Naive thymus-derived CD4-positive, alpha-beta T cell (primary cell): ENCODE results near the gene RRP7A. TPM values are rescaled to one million over a fixed set of nuclear protein-coding genes. Genes with fewer than 3 reads are reported as not detected.
"Not testable (repeated sequence)": the region's sequence is repeated elsewhere in the genome, so short reads cannot be mapped to it uniquely, and the experiment has no call there.

Experiments
- ATAC-seq: fragments of 150-1000 bp; cut with Tn5 transposase; 2 replicates; pipeline ENCODE4 v1.10.0; 2021; ENCODE audit warnings: mild to moderate bottlenecking, moderate library complexity
- CTCF ChIA-PET: fragments of 350-600 bp; sonication (Branson Sonifier 250); formaldehyde crosslinking; loops from one replicate; lab custom pipeline; 2021; ENCODE audit warnings: antibody characterized with exemption; lab: Charles Lee
- POLR2A ChIA-PET: fragments of 350-600 bp; sonication (Branson Sonifier 250); formaldehyde crosslinking; loops from one replicate; lab custom pipeline; 2021; ENCODE audit warnings: antibody characterized with exemption, inconsistent platforms; lab: Charles Lee
- DNase-seq, 9 donors: peaks; one replicate each; pipeline versions ENCODE4 v3.0.0 to v3.0.0-alpha.2; 2020 to 2022; ENCODE audit warnings: mixed read lengths in 1 of 9
- H3K27ac ChIP-seq: one replicate; pipeline ENCODE4 v1.7.0; 2013; ENCODE audit warnings: mild to moderate bottlenecking, low read depth, low read length, moderate library complexity
- H3K27me3 ChIP-seq, 2 donors: one replicate each; pipeline ENCODE4 v1.7.0; 2013; ENCODE audit warnings: low read length in 2 of 2, mild to moderate bottlenecking in 2 of 2, moderate library complexity in 2 of 2; ENCODE audit not compliant: control insufficient read depth in 2 of 2, insufficient read depth in 2 of 2
- H3K36me3 ChIP-seq, 3 experiments: 1 replicate in 2 of 3; 2 replicates in 1 of 3; pipeline ENCODE4 v1.7.0; 2013; ENCODE audit warnings: low read length in 3 of 3, mild to moderate bottlenecking in 3 of 3, moderate library complexity in 1 of 3; ENCODE audit not compliant: insufficient read depth in 3 of 3, control insufficient read depth in 2 of 3
- H3K4me1 ChIP-seq, 2 donors: one replicate each; pipeline ENCODE4 v1.7.0; 2013; ENCODE audit warnings: low read length in 2 of 2, mild to moderate bottlenecking in 2 of 2, moderate library complexity in 1 of 2; ENCODE audit not compliant: control insufficient read depth in 2 of 2, insufficient read depth in 2 of 2
- H3K4me3 ChIP-seq: 2 replicates; pipeline ENCODE4 v1.7.0; 2013; ENCODE audit warnings: mild to moderate bottlenecking, low read length
- H3K9me3 ChIP-seq, 3 experiments: 1 replicate in 2 of 3; 2 replicates in 1 of 3; pipeline ENCODE4 v1.7.0; 2013; ENCODE audit warnings: low read length in 3 of 3; ENCODE audit not compliant: control insufficient read depth in 2 of 3
- H3K27ac Mint-ChIP-seq, 9 donors: one replicate each; pipeline ENCODE4 v1.8.0; 2020 to 2022; ENCODE audit warnings: mixed read lengths in 9 of 9, mild to moderate bottlenecking in 8 of 9, moderate library complexity in 5 of 9, inconsistent platforms in 2 of 9
- H3K27me3 Mint-ChIP-seq, 5 donors: one replicate each; pipeline ENCODE4 v1.8.0; 2021 to 2022; ENCODE audit warnings: mixed read lengths in 5 of 5, mild to moderate bottlenecking in 1 of 5
- H3K36me3 Mint-ChIP-seq, 5 donors: one replicate each; pipeline ENCODE4 v1.8.0; 2020 to 2022; ENCODE audit warnings: mixed read lengths in 5 of 5, mild to moderate bottlenecking in 3 of 5, inconsistent platforms in 1 of 5
- H3K4me1 Mint-ChIP-seq, 7 donors: one replicate each; pipeline ENCODE4 v1.8.0; 2020 to 2022; ENCODE audit warnings: mixed read lengths in 7 of 7, mild to moderate bottlenecking in 3 of 7, inconsistent platforms in 1 of 7
- H3K4me3 Mint-ChIP-seq, 10 donors: one replicate each; pipeline ENCODE4 v1.8.0; 2020 to 2022; ENCODE audit warnings: mild to moderate bottlenecking in 10 of 10, mixed read lengths in 10 of 10, moderate library complexity in 6 of 10, inconsistent platforms in 2 of 10
- H3K9me3 Mint-ChIP-seq, 11 donors: one replicate each; pipeline ENCODE4 v1.8.0; 2020 to 2022; ENCODE audit warnings: mixed read lengths in 11 of 11, mild to moderate bottlenecking in 4 of 11, inconsistent platforms in 1 of 11, moderate library complexity in 1 of 11
- intact Hi-C, 2 donors: fragments of 100-400 bp; cut with micrococcal nuclease; formaldehyde crosslinking; loops; one replicate each; pipeline ENCODE4 v1.15.1; 2023
- polyA plus RNA-seq, 2 donors: library from polyadenylated mRNA; unstranded; fragments of 300-500 nt; fragmentation: Illumina TruSeq; gene quantifications; one replicate each; pipeline ENCODE4 v1.2.3, GENCODE V29; 2021
- total RNA-seq, 6 experiments: library from RNA in 5 of 6; stranded (reverse) in 5 of 6; gene quantifications; 1 replicate in 5 of 6; 2 replicates in 1 of 6; pipeline ENCODE4 v1.2.3 and lab custom pipeline; 2021 to 2026

Gene RRP7A
- total and polyA plus RNA-seq, 7 experiments from 2014 or later, result 39.3 to 125 (median 52.0) TPM

DNA sequence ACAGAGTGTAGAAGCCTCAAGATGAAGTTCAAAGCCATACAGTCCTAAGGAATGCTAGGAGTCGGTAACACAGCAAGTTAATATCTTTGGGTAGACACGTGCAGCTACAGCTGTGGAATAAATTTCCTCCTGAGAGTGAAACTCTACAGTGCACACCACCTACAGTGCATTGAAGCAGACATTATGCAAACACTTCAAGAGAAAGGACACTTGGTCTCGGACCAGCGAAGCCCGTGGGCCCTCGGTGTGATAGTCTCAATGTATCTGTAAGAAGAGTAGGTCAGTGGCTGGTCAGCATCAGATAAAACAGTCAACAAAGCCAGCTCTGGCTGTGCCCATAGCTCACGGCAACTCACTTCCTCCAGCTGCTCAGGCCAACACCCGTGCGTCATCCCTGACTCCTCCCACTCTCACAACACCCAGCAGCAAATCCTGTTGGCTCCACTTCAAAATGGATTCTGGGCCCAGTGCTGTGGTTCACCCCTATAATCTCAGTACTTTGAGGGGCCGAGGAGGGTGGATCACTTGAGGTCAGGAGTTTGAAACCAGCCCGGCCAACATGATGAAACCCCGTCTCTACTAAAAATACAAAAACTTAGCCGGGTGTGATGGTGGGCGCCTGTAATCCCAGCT lies 17.7 kb upstream of the RRP7A start:
- intact Hi-C loops, result not testable (repeated sequence)

DNA sequence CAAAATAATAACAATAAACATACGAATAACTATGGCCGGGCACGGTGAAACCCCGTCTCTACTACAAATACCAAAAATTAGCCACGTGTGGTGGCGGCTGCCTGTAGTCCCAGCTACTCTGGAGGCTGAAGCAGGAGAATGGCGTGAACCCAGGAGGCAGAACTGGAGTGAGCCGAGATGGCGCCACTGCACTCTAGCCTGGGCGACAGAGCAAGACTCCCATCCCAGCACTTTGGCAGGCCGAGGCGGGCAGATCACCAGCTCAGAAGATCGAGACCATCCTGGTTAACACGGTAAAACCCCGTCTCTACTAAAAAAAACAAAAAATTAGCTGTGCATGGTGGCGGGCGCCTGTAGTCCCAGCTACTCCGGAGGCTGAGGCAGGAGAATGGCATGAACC lies 17.0 kb upstream of the RRP7A start:
- H3K4me3 Mint-ChIP-seq, H3K27me3 Mint-ChIP-seq, ATAC-seq, H3K9me3 Mint-ChIP-seq, H3K4me1 ChIP-seq, H3K36me3 ChIP-seq, CTCF ChIA-PET, intact Hi-C loops, POLR2A ChIA-PET, H3K27me3 ChIP-seq, H3K27ac ChIP-seq, H3K4me3 ChIP-seq, H3K36me3 Mint-ChIP-seq, H3K9me3 ChIP-seq, DNase-seq: not testable (repeated sequence)
- peaks cover 6 to 29% (median 9%) of the 10 kb centered on the region in 7 donors for H3K4me1 Mint-ChIP-seq
- peak overlapping the region in 1 of 9 donors; percentile 23 for H3K27ac Mint-ChIP-seq

More for the DNA sequence above, 17.7 kb upstream of the RRP7A start:
- H3K27me3 ChIP-seq, H3K9me3 Mint-ChIP-seq, CTCF ChIA-PET, H3K4me1 ChIP-seq, H3K27ac ChIP-seq, POLR2A ChIA-PET, H3K9me3 ChIP-seq, H3K36me3 Mint-ChIP-seq, H3K27me3 Mint-ChIP-seq, H3K4me3 ChIP-seq, H3K4me3 Mint-ChIP-seq, DNase-seq, H3K36me3 ChIP-seq: not testable (repeated sequence)
- peak; percentile 72 for ATAC-seq
- H3K4me1 Mint-ChIP-seq, result peaks cover 6 to 28% (median 9%) of the 10 kb centered on the region in 7 donors
- H3K27ac Mint-ChIP-seq, result peak overlapping the region in 2 of 9 donors; percentile 33 to 67

DNA sequence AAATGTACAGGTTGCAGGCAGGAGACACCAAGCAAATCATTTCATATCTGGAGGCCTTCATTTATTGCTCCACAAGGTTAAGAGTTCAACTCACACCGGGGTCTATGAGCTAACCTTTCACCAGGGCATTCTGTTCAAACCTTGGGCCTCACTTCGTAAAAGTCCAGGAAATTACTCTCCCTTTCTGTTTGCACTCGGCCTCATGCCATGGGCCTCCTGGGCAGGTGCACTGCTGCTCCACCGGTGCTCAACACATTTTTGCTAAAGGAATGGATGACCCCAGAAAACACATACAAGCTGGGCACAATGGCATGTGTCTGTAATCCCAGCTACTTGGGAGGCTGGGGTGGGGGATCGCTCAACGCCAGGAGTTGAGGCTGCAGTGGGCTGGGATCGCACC lies 16.6 kb upstream of the RRP7A start:
- no peaks in the 10 kb centered on the region for H3K9me3 ChIP-seq
- no peak for ATAC-seq
- intact Hi-C loops, result no loop called here
- peaks cover 6 to 29% (median 9%) of the 10 kb centered on the region in 7 donors for H3K4me1 Mint-ChIP-seq
- POLR2A ChIA-PET, result no interaction called here
- peaks cover 0 to 5% of the 10 kb centered on the region in 2 donors for H3K4me1 ChIP-seq
- no peak overlapping the region for H3K4me3 Mint-ChIP-seq
- DNase-seq, result no peak
- no peaks in the 10 kb centered on the region for H3K36me3 Mint-ChIP-seq
- no peaks in the 10 kb centered on the region for H3K27me3 Mint-ChIP-seq
- H3K27me3 ChIP-seq, result no peaks in the 10 kb centered on the region
- H3K27ac ChIP-seq, result no peak overlapping the region
- no peaks in the 10 kb centered on the region for H3K36me3 ChIP-seq
- no peaks in the 10 kb centered on the region for H3K9me3 Mint-ChIP-seq
- CTCF ChIA-PET, result no interaction called here
- no peak overlapping the region for H3K4me3 ChIP-seq
- H3K27ac Mint-ChIP-seq, result no peak overlapping the region

DNA sequence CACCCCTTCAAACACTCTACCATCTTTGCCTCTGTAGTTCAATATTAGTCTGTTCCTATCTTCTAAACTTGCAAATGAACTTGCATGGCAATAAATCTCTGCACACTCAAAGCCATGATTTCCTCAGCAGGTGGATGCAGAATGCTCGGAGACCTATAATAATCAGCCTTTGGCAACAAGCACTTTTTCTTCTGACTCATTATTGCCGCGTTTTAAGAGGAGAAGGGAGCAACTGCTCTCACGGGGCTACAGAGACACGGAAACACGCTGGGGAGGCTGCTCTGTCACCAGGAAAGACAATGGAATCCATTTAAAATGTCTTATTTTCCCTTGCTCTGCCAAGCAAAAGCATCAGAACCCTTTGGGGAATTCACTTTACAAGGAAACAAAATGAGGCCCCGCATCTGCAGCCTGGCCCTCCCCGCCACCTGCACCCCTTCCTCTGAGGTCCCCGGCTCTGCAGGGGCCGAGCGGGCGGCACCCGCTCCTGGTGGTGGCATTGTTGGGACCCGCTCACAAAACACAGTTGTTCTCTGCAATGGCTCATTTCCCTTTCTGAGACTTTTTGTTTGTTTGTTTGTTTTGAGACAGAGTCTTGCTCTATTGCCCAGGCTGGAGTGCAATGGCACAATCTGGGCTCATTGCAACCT lies 15.6 kb upstream of the RRP7A start:
- H3K27me3 ChIP-seq, H3K27me3 Mint-ChIP-seq, ATAC-seq, H3K36me3 ChIP-seq, H3K36me3 Mint-ChIP-seq, H3K9me3 ChIP-seq, H3K4me3 ChIP-seq, H3K4me3 Mint-ChIP-seq, H3K4me1 ChIP-seq, H3K9me3 Mint-ChIP-seq, H3K27ac ChIP-seq, DNase-seq, H3K27ac Mint-ChIP-seq, intact Hi-C loops, POLR2A ChIA-PET: not testable (repeated sequence)
- peaks cover 6 to 27% (median 9%) of the 10 kb centered on the region in 7 donors for H3K4me1 Mint-ChIP-seq
- CTCF ChIA-PET, result interaction anchor here (0.7 kb wide), 1 partner anchor 8 kb away, joined by 3 read pairs; no protein-coding TSS in a partner anchor

DNA sequence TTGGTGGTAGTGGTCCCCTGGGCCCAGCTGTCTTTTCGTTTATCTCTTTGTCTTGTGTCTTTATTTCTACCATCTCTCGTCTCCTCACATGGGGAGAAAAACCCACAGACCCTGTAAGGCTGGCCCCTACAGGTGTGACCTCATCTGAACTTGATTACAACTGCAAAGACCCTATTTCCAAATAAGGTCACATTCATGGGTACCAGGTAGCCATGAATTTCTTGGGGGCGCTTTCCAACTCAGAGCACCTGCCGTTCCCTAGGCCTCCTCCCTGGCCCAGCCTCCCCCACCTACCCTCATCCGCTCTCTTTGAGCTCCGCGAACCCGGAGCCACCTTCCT lies 14.0 kb upstream of the RRP7A start:
- ChIA-PET CTCF (no interaction called here), POLR2A (no interaction called here)
- peaks cover 7 to 26% (median 9%) of the 10 kb centered on the region in 7 donors for H3K4me1 Mint-ChIP-seq
- H3K27ac Mint-ChIP-seq, result peak overlapping the region in 8 of 9 donors; percentile 55 to 95 (median 77)
- intact Hi-C loops, result loop anchor here (2.0 to 5.0 kb wide), 3 partner anchors 19 to 81 kb away; partner anchors contain the start of genes POLDIP3 (in 2 of the 2) and SERHL2 (in 2 of the 2)
- DNase-seq, result no peak
- Histone ChIP-seq H3K27ac (peak overlapping the region; percentile 39), H3K36me3 (no peaks in the 10 kb centered on the region), H3K4me1 (peaks cover 0 to 5% of the 10 kb centered on the region in 2 donors), H3K4me3 (peak overlapping the region; percentile 60), H3K27me3 (no peaks in the 10 kb centered on the region), H3K9me3 (no peaks in the 10 kb centered on the region)
- no peaks in the 10 kb centered on the region for H3K9me3 Mint-ChIP-seq
- H3K4me3 Mint-ChIP-seq, result peak overlapping the region; percentile 72 to 92 (median 83)
- no peaks in the 10 kb centered on the region for H3K36me3 Mint-ChIP-seq
- peaks cover 0 to 4% (median 0%) of the 10 kb centered on the region in 5 donors for H3K27me3 Mint-ChIP-seq
- ATAC-seq, result no peak

DNA sequence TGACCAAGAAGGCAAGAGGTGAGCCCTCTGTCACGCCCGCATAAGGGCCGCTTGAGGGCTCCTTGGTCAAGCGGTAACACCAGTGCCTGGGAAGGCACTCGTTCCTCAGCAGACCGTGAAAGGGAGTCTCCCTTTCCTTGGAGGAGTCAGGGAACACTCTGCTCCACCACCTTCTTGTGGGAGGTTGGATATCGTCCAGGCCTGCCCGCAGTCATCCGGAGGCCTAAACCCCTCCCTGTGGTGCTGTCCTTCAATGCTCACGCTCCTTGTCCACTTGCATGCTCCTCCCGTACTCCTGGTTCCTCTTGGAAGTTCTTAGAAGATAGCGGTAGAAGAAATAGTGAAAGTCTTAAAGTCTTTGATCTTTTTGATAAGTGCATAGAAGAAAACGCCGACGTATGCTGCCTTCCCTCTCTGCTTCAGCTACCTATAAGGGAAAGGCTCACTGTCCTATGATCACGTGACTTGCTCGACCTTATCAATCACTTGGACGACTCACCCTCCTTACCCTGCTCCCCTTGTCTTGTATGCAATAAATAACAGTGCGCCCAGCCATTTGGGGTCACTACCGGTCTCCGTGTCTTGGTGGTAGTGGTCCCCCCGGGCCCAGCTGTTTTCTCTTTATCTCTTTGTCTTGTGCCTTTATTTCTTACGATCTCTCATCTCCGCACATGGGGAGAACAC lies 11.9 kb upstream of the RRP7A start:
- H3K9me3 Mint-ChIP-seq, H3K4me3 Mint-ChIP-seq, H3K9me3 ChIP-seq, H3K27ac ChIP-seq, ATAC-seq, DNase-seq, H3K4me1 ChIP-seq, H3K36me3 ChIP-seq, H3K4me3 ChIP-seq, H3K36me3 Mint-ChIP-seq, H3K27me3 ChIP-seq, POLR2A ChIA-PET, H3K27ac Mint-ChIP-seq, H3K27me3 Mint-ChIP-seq: not testable (repeated sequence)
- CTCF ChIA-PET, result interaction anchor here (0.6 to 0.8 kb wide), 2 partner anchors 30 to 521 kb away, joined by 3 to 5 read pairs; no protein-coding TSS in a partner anchor
- intact Hi-C loops, result loop anchor here (2.0 to 5.0 kb wide), 3 partner anchors 21 to 83 kb away; partner anchors contain the start of genes POLDIP3 (in 2 of the 2) and SERHL2 (in 2 of the 2)
- H3K4me1 Mint-ChIP-seq, result peaks cover 7 to 17% (median 9%) of the 10 kb centered on the region in 7 donors
